Measurements from ENCODE around the gene TMEM43.
A peak's percentile ranks its signal among the peaks of the same experiment; 100 is the strongest.

TMEM43 gene

GRCh38 chr3:14123308-14124222 lies 1.3 kb upstream of the TMEM43 start:
- DNase-seq, result no peak

GRCh38 chr3:14124223-14124614 lies 633 bp upstream of the TMEM43 start:
- DNase-seq, result peak; percentile 10

- DNase-seq, result no peak
These were observed 553 bp downstream of the TMEM43 start for GRCh38 chr3:14125193-14126016.

GRCh38 chr3:14126017-14126886 lies 1.4 kb downstream of the TMEM43 start:
- DNase-seq, result no peak

- DNase-seq, result no peak
These were observed 2.1 kb downstream of the TMEM43 start for GRCh38 chr3:14126887-14127505.

GRCh38 chr3:14127516-14128161 lies 2.8 kb downstream of the TMEM43 start:
- no peak for DNase-seq

GRCh38 chr3:14128724-14129123 lies 3.9 kb downstream of the TMEM43 start:
- no peak for DNase-seq

- DNase-seq, result no peak
These were observed 4.4 kb downstream of the TMEM43 start for GRCh38 chr3:14129296-14129695.

GRCh38 chr3:14130230-14130629 lies 5.4 kb downstream of the TMEM43 start:
- no peak for DNase-seq

- DNase-seq, result no peak
These were observed 5.9 kb downstream of the TMEM43 start for GRCh38 chr3:14130707-14131106.

GRCh38 chr3:14131134-14131533 lies 6.3 kb downstream of the TMEM43 start:
- DNase-seq, result no peak

GRCh38 chr3:14132120-14132519 lies 7.3 kb downstream of the TMEM43 start:
- DNase-seq, result no peak

GRCh38 chr3:14132689-14133088 lies 7.8 kb downstream of the TMEM43 start:
- no peak for DNase-seq

GRCh38 chr3:14133188-14133800 lies 8.4 kb downstream of the TMEM43 start:
- DNase-seq, result no peak

- no peak for DNase-seq
These were observed 9.0 kb downstream of the TMEM43 start for GRCh38 chr3:14133876-14134275.

GRCh38 chr3:14134291-14134690 lies 9.4 kb downstream of the TMEM43 start:
- DNase-seq, result no peak

GRCh38 chr3:14135581-14135980 lies 10.7 kb downstream of the TMEM43 start:
- DNase-seq, result no peak

- no peak for DNase-seq
These were observed 12.2 kb downstream of the TMEM43 start for GRCh38 chr3:14137004-14137403.

- DNase-seq, result no peak
These were observed 12.6 kb downstream of the TMEM43 start for GRCh38 chr3:14137445-14137844.

- DNase-seq, result no peak
These were observed 13.4 kb downstream of the TMEM43 start for GRCh38 chr3:14138109-14138877.

Data from NCI-H2171 (cell line).